Bronchial epithelial cell (primary cell): ENCODE results near the gene MOGAT2. TPM values are rescaled to one million over a fixed set of nuclear protein-coding genes. Genes with fewer than 3 reads are reported as not detected.

Experiments used
- total RNA-seq: library from RNA; depleted of rRNA; stranded (reverse); fragments of >200 nt; gene quantifications from 2 replicates; pipeline ENCODE4 v1.2.1, GENCODE V29; 2014

MOGAT2 gene
- total RNA-seq, 1 donor from 2014 or later: not detected

Other genes starting within 250 kb of the MOGAT2 start
- gene GDPD5, start 191.9 kb upstream of the MOGAT2 start, total RNA-seq: 0.13 and 2.1 TPM in 2 replicates
- gene SERPINH1, start 155.6 kb upstream of the MOGAT2 start, total RNA-seq: 80.8 and 86.9 TPM in 2 replicates
- 0.13 TPM in 1 of 2 replicates, not detected in the other for gene MAP6, start 48.8 kb upstream of the MOGAT2 start, total RNA-seq
- gene DGAT2, start 50.9 kb downstream of the MOGAT2 start, total RNA-seq: 2.6 and 23.2 TPM in 2 replicates
- gene UVRAG, start 97.4 kb downstream of the MOGAT2 start, total RNA-seq: 11.1 and 11.6 TPM in 2 replicates